ENCODE results near the gene MEG3. TPM values are rescaled to one million over a fixed set of nuclear protein-coding genes. Genes with fewer than 3 reads are reported as not detected.
"Not testable (repeated sequence)": the region's sequence is repeated elsewhere in the genome, so short reads cannot be mapped to it uniquely, and the experiment has no call there.

The MEG3 gene
- total RNA-seq, 1 donor from 2014 or later, result 815 TPM

- DNase-seq (ENCODE audit: low spot score), result peak; percentile 81
Measured at GRCh38 chr14:100815478-100816285, 10.2 kb upstream of the MEG3 start.

- no peak for DNase-seq (ENCODE audit: low spot score)
Measured at GRCh38 chr14:100816286-100816949, 9.5 kb upstream of the MEG3 start.

GRCh38 chr14:100816950-100817901 is 8.7 kb upstream of the MEG3 start:
- DNase-seq (ENCODE audit: low spot score), result no peak

DNA sequence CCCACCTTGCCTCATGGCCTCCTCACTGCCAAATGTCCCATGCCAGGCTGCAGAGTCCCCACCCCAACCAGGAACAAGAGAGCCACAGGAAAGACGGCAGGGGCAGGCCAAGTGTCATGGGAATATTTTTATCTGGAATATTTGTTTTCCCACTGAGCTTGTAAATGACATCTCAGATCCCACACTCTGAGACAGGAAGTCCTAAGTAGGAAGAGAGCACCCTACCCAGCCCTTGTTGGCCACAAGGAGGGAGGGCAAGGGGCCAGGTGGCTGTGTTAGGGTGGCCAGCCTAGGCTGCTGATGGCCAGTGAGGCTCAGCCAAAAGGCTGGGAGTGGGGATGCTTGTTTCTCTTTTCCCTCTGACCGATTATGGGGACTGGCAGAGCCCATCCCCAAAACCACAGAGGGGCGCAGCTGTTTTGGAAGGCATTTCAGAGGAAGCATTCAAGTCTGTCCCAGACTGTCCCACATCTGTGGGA is 7.7 kb upstream of the MEG3 start:
- DNase-seq (ENCODE audit: low spot score), result no peak

DNA sequence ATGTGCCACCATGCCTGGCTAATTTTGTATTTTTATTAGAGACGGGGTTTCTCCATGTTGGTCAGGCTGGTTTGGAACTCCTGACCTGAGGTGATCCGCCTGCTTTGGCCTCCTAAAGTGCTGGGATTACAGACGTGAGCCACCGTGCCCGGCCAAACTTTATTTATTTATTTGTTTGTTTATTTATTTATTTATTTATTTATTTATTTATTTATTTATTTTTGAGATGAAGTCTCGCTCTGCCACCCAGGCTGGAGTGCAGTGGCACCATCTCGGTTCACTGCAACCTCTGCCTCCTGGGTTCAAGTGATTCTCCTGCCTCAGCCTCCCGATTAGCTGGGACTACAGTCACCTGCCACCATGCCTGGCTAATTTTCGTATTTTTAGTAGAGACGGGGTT is 7.0 kb upstream of the MEG3 start:
- DNase-seq (ENCODE audit: low spot score), result not testable (repeated sequence)

DNA sequence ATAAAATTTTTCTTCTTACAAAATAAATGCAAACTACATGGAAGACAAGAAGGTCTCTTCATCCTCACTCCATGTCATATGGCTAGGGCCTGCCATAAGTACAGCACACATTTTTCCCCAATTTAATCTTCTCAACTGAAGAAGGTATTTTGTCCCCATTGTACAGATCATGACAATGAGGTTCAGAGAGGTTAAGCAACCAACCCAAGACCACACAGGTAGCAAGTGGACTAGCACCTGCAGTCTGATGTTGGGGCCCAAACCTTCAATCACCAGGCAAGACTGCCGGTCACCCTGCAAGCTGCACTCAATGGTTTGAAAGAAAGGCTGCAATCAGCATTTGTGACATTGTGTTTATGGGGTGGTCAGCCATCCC is 6.5 kb upstream of the MEG3 start:
- DNase-seq (ENCODE audit: low spot score), result no peak

GRCh38 chr14:100819829-100820475 is 6.0 kb upstream of the MEG3 start:
- DNase-seq (ENCODE audit: low spot score), result no peak

DNA sequence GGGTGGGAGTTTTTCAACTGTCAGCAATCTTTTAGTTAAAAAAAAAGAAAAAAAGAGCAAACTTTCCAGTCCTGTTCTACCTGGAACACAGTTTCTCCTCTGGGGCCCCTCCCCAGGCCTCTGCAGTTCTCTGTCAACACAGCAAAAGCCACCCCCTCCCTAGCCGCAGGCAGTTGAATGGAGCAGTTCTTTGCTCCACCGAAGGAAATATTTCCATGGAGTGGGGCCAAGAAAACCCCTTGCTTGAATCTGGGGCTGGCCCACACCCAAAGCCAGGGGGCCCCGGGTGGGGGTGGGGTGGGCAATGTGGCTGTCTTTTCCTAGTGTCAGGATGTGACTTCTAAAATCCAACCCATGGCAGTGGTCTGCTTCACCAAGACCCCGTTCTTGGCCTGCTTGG is 5.0 kb upstream of the MEG3 start:
- DNase-seq (ENCODE audit: low spot score), result peak; percentile 84

DNA sequence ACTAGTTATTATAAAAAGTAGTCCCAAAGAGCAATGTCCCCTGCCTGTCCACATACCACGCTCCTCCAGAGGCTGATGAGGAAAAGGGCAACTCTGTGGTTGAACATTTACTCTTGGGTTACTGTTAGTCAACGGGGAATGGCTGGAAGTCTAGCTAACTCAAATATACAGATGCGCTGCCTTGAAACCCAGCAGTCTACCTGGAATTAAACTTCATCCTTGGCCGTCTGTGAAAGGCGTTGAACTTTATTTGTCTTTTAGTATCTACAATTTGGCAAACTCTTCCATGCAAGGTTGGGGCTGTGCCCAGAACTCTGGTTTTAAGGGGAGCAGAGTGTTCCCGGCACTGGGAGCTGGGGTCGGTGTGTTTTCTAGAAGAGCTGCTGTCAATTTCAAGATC is 3.9 kb upstream of the MEG3 start:
- DNase-seq (ENCODE audit: low spot score), result no peak

- DNase-seq (ENCODE audit: low spot score), result peak; percentile 92
Measured at GRCh38 chr14:100822532-100823296, 3.2 kb upstream of the MEG3 start.

- DNase-seq (ENCODE audit: low spot score), result no peak
Measured at GRCh38 chr14:100823413-100824080, 2.4 kb upstream of the MEG3 start.

DNA sequence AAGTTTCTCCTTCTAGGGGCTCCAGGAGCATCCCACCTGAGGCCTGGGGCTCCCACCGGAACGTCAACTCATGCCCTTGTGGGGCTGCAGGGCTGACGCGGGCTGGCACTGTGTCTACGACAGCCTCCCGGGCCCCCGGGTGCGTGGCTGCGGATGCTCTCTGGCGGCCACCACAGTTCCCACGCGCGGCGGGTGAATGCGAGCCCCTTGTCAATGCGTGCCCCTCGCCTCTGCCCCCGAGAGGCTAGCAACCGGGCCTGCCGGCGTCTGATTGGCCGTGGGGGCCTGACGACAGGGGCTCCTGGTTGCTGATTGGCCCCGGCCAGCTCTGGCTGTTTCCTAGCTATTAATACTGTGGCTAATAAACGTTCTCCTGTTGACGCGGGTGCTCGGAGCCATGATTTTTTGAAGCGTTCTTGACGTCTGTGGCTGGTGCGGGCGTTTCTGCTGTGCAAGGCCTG is 1.8 kb upstream of the MEG3 start:
- peak; percentile 86 for DNase-seq (ENCODE audit: low spot score)

GRCh38 chr14:100824901-100825712 is 811 bp upstream of the MEG3 start:
- no peak for DNase-seq (ENCODE audit: low spot score)

GRCh38 chr14:100826391-100827100 is 628 bp downstream of the MEG3 start:
- no peak for DNase-seq (ENCODE audit: low spot score)

- DNase-seq (ENCODE audit: low spot score), result no peak
Measured at GRCh38 chr14:100827101-100828021, 1.4 kb downstream of the MEG3 start.

- peak; percentile 90 for DNase-seq (ENCODE audit: low spot score)
Measured at GRCh38 chr14:100828031-100828769, 2.3 kb downstream of the MEG3 start.

DNA sequence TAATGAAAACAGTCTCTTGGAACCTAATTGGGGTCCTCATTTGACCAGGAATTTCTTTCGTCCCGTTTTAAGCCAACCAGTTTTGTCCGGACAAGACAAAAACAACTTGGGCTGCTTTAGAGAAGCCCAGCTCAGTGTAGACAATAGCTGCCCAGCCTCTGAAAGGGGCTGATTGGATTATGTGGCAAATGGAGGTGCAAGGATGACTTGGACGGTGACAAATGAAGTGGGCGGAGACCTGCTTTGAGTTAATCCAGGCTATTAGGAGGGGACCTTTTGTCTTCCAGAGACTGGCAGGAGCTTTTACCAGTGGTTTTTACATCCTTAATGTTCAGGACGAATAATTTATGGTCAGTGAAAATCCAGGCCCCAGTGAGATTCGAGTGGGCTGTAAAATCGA is 4.8 kb downstream of the MEG3 start:
- no peak for DNase-seq (ENCODE audit: low spot score)
